SW480 (cell line): ENCODE measurements around the gene GBGT1.

ENCODE experiments used
- DNase-seq: peaks from one replicate; pipeline ENCODE4 v3.0.0-alpha.2; 2016; ENCODE audit warnings: low spot score

The GBGT1 gene

GRCh38 chr9:133125941-133126696, 37.6 kb downstream of the GBGT1 start:
- no peak for DNase-seq

- no peak for DNase-seq
Measured at GRCh38 chr9:133124907-133125275, 38.8 kb downstream of the GBGT1 start.

- DNase-seq = no peak
Measured at GRCh38 chr9:133124123-133124906, 39.4 kb downstream of the GBGT1 start.

GRCh38 chr9:133122935-133123611, 40.6 kb downstream of the GBGT1 start:
- DNase-seq = no peak

- DNase-seq = no peak
Measured at GRCh38 chr9:133122605-133122934, 41.1 kb downstream of the GBGT1 start.

GRCh38 chr9:133121915-133122550, 41.7 kb downstream of the GBGT1 start:
- no peak for DNase-seq

- peak; percentile 77 for DNase-seq
Measured at GRCh38 chr9:133121198-133121914, 42.4 kb downstream of the GBGT1 start, which contains the start of gene RALGDS. Gene RALGDS, minus strand, starts transcription at chr9:133121240. Its CDS starts 86 bp downstream, at chr9:133121154.

GRCh38 chr9:133120501-133121197, 43.1 kb downstream of the GBGT1 start:
- DNase-seq = no peak

GRCh38 chr9:133119846-133120500, 43.7 kb downstream of the GBGT1 start:
- DNase-seq = no peak

- DNase-seq = no peak
Measured at GRCh38 chr9:133119103-133119845, 44.4 kb downstream of the GBGT1 start.

GRCh38 chr9:133118568-133118967, 45.1 kb downstream of the GBGT1 start:
- DNase-seq = no peak

GRCh38 chr9:133118179-133118520, 45.6 kb downstream of the GBGT1 start:
- DNase-seq = no peak

GRCh38 chr9:133117271-133118178, 46.2 kb downstream of the GBGT1 start:
- no peak for DNase-seq

GRCh38 chr9:133116346-133117231, 47.1 kb downstream of the GBGT1 start:
- no peak for DNase-seq

GRCh38 chr9:133115604-133116345, 47.9 kb downstream of the GBGT1 start:
- no peak for DNase-seq

- no peak for DNase-seq
Measured at GRCh38 chr9:133114886-133115603, 48.7 kb downstream of the GBGT1 start.
